ENCODE results near the gene IL21R.

IL21R gene

DNA sequence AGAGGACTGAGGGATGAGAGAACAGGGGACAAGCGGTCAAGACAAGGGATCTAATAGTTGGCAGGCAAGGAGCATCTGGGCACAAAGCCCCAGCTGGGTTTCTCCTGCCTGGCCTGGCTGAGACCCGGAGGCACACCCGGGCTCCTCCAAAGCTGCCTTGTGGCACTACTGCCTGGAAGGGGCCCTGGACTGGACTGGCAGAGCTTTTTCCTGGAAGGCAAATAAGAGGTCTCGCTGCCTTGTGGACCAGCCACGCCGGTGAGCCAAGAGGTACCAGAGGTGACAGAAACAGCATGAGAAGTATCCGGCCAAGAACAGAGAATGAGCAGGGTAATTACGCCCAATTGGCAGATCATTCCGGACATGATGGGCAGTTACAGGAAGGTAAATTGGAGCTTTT lies 83.2 kb downstream of the IL21R start:
- H3K27ac ChIP-seq (replicated peaks): no peak overlapping the region
- H3K4me3 ChIP-seq (replicated peaks; ENCODE audit: insufficient read depth, low read length): no peak overlapping the region
- no peak for DNase-seq (ENCODE audit: low read depth in 1 of 2, low spot score in 1 of 2)
- TF ChIP-seq, protein P1, sequence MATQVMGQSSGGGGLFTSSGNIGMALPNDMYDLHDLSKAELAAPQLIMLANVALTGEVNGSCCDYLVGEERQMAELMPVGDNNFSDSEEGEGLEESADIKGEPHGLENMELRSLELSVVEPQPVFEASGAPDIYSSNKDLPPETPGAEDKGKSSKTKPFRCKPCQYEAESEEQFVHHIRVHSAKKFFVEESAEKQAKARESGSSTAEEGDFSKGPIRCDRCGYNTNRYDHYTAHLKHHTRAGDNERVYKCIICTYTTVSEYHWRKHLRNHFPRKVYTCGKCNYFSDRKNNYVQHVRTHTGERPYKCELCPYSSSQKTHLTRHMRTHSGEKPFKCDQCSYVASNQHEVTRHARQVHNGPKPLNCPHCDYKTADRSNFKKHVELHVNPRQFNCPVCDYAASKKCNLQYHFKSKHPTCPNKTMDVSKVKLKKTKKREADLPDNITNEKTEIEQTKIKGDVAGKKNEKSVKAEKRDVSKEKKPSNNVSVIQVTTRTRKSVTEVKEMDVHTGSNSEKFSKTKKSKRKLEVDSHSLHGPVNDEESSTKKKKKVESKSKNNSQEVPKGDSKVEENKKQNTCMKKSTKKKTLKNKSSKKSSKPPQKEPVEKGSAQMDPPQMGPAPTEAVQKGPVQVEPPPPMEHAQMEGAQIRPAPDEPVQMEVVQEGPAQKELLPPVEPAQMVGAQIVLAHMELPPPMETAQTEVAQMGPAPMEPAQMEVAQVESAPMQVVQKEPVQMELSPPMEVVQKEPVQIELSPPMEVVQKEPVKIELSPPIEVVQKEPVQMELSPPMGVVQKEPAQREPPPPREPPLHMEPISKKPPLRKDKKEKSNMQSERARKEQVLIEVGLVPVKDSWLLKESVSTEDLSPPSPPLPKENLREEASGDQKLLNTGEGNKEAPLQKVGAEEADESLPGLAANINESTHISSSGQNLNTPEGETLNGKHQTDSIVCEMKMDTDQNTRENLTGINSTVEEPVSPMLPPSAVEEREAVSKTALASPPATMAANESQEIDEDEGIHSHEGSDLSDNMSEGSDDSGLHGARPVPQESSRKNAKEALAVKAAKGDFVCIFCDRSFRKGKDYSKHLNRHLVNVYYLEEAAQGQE (IDR thresholded peaks at IDR 0.05; ENCODE audit: insufficient replicate concordance, low read depth): no peak
- H3K27me3 ChIP-seq (ENCODE audit: insufficient read depth, poor library complexity, severe bottlenecking): no peaks in the 10 kb centered on the region

DNA sequence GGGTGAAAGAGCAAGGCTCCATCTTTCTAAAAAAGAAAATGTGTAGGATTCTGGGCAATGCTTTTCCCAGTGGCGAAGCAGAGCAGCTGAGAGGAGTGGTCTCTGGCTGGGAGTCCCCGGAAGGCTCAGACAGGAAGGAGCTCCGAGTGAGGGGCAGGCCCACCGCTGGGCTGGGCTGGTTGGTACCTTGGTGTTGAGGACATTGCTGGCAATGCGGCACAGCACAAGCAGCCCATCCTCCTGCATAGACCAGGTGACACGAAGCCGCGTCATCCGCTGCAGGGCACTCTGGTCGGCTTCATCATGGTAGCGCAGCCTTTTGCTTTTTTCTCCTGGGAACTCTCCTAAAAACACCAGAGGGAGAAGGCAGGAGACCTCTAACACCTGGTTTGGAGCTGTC lies 83.8 kb downstream of the IL21R start:
- Histone ChIP-seq H3K27ac (replicated peaks) (no peak overlapping the region), H3K27me3 (ENCODE audit: insufficient read depth, poor library complexity, severe bottlenecking) (no peaks in the 10 kb centered on the region), H3K4me3 (replicated peaks; ENCODE audit: insufficient read depth, low read length) (no peak overlapping the region)
- TF ChIP-seq POLR2AphosphoS5 (IDR thresholded peaks at IDR 0.05; ENCODE audit: low read depth) (no peak), GABPA (IDR thresholded peaks at IDR 0.05; ENCODE audit: low read depth) (no peak), SPI1 (IDR thresholded peaks at IDR 0.05; ENCODE audit: borderline replicate concordance, low read depth) (no peak)
- TF ChIP-seq, protein P1 (IDR thresholded peaks at IDR 0.05; ENCODE audit: insufficient replicate concordance, low read depth): no peak
- TF ChIP-seq, protein P2, sequence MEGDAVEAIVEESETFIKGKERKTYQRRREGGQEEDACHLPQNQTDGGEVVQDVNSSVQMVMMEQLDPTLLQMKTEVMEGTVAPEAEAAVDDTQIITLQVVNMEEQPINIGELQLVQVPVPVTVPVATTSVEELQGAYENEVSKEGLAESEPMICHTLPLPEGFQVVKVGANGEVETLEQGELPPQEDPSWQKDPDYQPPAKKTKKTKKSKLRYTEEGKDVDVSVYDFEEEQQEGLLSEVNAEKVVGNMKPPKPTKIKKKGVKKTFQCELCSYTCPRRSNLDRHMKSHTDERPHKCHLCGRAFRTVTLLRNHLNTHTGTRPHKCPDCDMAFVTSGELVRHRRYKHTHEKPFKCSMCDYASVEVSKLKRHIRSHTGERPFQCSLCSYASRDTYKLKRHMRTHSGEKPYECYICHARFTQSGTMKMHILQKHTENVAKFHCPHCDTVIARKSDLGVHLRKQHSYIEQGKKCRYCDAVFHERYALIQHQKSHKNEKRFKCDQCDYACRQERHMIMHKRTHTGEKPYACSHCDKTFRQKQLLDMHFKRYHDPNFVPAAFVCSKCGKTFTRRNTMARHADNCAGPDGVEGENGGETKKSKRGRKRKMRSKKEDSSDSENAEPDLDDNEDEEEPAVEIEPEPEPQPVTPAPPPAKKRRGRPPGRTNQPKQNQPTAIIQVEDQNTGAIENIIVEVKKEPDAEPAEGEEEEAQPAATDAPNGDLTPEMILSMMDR (IDR thresholded peaks at IDR 0.05; ENCODE audit: insufficient read depth, low read length): no peak
- no peak for DNase-seq (ENCODE audit: low read depth in 1 of 2, low spot score in 1 of 2)

DNA sequence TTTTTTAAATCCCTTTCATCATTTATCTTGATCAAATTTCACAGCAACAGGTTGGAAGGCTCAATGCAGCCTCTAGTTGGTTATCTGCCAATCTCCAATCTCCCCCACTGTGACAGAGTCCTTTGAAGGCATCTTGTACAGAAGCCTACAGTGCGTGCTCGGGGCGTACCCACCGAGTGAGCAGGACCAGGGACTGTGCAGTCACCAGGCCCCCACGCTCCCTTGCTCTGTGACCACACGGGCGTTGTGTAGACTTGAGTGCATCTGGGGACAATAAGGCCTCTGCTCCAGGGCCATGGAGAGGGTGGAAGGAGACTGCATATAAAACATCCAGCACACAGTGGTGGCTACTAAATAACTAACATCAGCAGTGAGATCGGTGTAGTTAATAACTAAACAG lies 84.4 kb downstream of the IL21R start:
- Histone ChIP-seq H3K27me3 (ENCODE audit: insufficient read depth, poor library complexity, severe bottlenecking) (no peaks in the 10 kb centered on the region), H3K27ac (replicated peaks) (no peak overlapping the region), H3K4me3 (replicated peaks; ENCODE audit: insufficient read depth, low read length) (no peak overlapping the region)
- TF ChIP-seq, protein P1 (IDR thresholded peaks at IDR 0.05; ENCODE audit: insufficient replicate concordance, low read depth): no peak
- TF ChIP-seq SPI1 (IDR thresholded peaks at IDR 0.05; ENCODE audit: borderline replicate concordance, low read depth) (no peak), GABPA (IDR thresholded peaks at IDR 0.05; ENCODE audit: low read depth) (no peak), POLR2AphosphoS5 (IDR thresholded peaks at IDR 0.05; ENCODE audit: low read depth) (no peak)
- TF ChIP-seq, protein P2 (IDR thresholded peaks at IDR 0.05; ENCODE audit: insufficient read depth, low read length): no peak
- no peak for DNase-seq (ENCODE audit: low read depth in 1 of 2, low spot score in 1 of 2)

DNA sequence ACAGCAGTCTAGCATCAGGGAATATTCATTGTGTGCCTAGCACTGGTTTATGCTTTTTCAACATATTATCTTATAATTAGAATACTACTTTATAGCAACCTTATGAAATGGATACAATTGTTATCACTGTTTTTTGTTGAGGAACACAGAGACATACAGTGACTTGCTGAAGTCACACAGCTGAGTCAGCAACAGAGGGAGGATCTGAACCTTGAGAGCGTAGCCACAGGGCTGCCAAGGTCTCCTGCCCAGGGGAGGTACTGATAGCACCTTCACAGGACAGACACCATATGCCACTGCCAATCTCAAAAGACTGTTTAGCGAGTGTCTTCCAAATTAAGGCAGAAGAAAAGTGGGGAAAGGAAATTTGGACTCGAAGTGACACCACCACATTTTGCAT lies 84.8 kb downstream of the IL21R start:
- Histone ChIP-seq H3K4me3 (replicated peaks; ENCODE audit: insufficient read depth, low read length) (no peak overlapping the region), H3K27ac (replicated peaks) (no peak overlapping the region), H3K27me3 (ENCODE audit: insufficient read depth, poor library complexity, severe bottlenecking) (no peaks in the 10 kb centered on the region)
- TF ChIP-seq POLR2AphosphoS5 (IDR thresholded peaks at IDR 0.05; ENCODE audit: low read depth) (no peak), SPI1 (IDR thresholded peaks at IDR 0.05; ENCODE audit: borderline replicate concordance, low read depth) (no peak), GABPA (IDR thresholded peaks at IDR 0.05; ENCODE audit: low read depth) (no peak)
- TF ChIP-seq, protein P2 (IDR thresholded peaks at IDR 0.05; ENCODE audit: insufficient read depth, low read length): no peak
- TF ChIP-seq, protein P1 (IDR thresholded peaks at IDR 0.05; ENCODE audit: insufficient replicate concordance, low read depth): no peak
- DNase-seq (ENCODE audit: low read depth in 1 of 2, low spot score in 1 of 2): no peak
